Left renal pelvis (tissue), 4 donors: ENCODE results near the gene CRIM1. TPM values are rescaled to one million over a fixed set of nuclear protein-coding genes. Genes with fewer than 3 reads are reported as not detected.
A peak's percentile ranks its signal among the peaks of the same experiment; 100 is the strongest.

Source experiments
- DNase-seq, 4 donors: peaks; one replicate each; pipeline ENCODE4 v3.0.0-alpha.2; 2013; ENCODE audit warnings: low read depth in 4 of 4, low spot score in 3 of 4
- polyA plus RNA-seq, 4 donors: library from polyadenylated mRNA; unstranded; fragments of 120-200 nt; gene quantifications; one replicate each; pipeline ENCODE4 v1.2.1, GENCODE V29; 2013; ENCODE audit not compliant: insufficient read length in 4 of 4

CRIM1 gene
- polyA plus RNA-seq, 4 donors: 45.8 to 111 (median 90.2) TPM

DNA sequence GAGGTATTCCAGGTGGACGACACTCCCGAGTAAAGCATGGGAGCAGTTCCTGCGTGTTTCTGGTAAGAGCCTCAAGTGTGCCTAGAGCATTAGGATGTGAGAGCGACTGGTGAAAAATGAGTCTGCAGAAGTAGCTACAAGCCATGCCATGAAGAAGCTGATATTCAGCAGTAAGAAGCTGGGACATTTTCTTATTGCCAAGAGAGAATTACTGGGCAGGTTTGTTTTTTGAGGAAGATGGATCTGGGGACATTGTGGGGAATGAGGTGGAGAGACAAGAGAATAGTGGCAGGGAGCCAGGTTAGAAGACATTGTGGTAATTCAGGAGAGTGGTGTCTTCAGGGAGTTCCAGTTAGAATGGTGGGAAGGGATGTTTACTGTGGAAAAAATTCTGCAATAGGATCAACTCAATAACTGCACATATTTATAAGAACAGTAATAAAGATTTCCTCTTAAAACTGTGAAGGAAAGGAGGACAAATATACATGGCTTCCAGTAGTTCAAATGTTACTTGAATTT lies 38.2 kb downstream of the CRIM1 start:
- no peak for DNase-seq

DNA sequence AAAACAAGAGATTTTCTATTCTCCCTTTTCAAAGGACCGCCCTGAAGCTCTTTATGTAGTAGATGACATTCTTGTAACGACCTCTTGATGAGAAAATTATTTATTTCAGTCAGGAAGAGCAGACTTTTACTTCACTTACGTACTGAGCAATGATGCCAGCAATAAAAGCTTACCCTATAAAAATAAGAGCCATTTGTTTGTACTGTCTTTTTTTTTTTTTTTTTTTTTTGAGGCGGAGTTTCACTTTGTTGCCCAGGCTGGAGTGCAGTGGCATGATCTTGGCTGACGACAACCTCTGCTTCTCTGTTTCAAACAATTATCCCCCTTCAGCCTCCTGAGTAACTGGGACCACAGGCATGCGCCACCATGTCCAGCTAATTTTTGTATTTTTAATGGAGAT lies 39.2 kb downstream of the CRIM1 start:
- DNase-seq: no peak

DNA sequence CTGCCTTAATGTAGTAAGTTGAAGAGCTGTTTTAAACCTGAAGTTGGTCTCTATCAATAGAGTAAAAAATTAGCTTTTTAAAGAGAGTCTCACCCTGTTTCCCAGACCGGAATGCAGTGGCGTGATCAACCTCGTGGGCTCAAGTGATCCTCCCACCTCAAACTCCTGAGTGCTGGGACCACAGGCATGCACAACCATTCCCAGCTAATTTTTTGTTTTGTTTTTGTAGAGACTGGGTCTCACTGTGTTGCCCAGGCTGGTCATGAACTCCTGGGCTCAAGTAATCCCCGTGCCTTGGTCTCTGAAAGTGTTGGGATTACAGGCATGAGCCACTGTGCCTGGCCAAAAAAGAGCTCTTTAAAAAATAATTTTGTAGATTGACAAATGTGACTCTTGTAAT lies 40.3 kb downstream of the CRIM1 start:
- no peak for DNase-seq

DNA sequence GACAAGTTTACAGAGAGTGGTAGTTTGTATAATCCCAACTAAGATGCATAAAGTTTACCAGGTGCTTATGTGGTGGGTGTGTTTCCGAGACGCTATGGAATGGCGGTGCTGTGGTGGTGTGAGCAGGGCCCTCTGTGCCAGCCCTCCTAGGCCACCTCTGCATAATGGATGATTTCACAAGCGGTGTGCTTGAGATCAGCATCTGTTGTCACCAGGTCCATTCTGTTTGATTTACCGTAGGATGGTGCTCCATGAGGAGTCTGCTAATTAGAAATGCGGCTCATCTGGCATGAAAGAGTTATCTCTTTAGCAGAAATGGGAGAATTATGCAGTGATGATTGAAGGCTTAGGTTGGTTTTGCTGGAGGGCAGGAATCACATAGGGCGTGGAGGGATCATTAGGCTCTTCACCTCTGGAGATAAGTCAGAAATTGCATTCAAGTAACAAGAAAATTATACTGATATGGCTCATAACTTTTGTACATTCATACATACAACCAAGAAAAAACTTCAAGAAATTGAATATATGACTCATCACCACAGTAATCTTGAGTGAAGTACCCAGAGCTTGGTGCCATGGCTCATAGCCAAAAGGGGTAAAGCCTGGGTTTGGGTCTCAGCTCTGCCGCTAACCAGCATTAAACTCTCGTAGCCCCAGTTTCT lies 41.4 kb downstream of the CRIM1 start:
- DNase-seq: no peak

DNA sequence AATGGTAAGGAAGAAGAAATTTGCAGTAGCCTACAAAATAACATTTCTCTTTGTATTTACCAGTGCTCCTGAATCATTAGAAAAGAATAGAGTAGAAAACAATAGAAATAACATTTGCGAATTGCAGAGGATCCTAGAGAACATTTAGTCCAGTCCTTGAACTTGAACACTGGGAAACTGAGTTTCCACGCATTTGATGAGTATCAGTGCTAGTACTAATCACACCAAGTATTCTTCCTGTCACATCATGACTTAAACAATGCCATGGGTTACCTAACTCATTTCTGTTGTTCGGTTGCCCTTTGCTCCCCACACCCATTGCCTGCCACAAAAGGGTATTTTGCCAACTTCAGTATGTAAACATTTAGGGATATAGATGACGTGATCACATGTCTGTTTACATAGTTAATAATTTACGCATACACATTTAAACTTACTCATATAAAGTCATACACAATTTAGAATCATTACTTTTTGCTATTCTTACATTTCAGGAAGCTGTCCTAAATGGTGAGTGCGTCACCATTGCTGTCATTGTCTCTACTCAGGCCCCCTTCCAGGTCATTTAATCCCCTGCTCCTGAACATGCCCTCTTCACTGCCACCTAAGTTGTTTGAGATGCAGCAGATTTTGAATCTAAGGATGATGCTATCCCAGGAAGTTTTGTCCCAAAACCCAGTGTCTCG lies 42.3 kb downstream of the CRIM1 start:
- DNase-seq: no peak

DNA sequence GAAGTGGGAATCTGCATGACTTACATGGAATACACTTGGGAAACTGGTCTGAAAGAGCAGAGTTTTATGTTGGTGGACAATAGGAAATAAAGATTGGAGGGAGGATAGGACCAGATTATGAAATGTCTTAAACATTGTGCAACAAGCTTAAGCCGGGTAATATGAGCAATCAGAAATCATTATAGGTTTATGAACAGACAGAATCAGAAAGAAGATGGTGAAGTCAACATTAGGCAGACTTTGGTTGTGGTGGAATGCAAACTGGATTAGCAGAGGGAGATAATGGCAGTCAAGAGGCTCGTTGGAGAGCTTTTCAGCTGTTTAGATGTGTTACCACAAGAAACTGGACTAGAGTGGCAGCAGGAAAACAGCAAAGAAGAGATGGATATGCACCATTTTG lies 43.5 kb downstream of the CRIM1 start:
- DNase-seq: no peak

DNA sequence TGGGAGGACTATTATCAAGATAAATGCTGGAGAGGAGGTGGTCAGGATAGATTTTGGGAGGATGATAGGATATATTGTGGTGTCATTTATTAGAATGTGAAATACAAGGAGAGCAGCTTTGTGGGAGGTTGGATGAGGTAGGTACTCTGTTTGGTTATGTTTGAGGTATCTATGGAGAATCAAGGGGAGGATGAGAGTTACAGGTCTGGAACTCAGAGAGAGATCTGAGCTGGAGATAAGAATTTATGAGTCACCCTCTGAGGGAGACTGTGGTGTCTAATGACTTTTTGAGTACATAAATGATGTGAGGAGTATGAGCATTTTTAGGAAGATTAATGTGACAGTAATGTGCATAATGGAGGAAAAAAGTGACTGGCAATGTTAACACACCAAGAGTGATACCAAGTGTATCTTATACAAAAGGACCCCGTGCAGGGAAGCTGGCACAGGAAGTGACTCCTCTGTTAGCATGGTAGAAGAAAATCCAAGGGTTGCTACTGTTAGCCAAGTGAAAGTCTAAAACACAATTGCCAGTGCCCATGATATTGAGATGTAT lies 48.2 kb downstream of the CRIM1 start:
- no peak for DNase-seq

DNA sequence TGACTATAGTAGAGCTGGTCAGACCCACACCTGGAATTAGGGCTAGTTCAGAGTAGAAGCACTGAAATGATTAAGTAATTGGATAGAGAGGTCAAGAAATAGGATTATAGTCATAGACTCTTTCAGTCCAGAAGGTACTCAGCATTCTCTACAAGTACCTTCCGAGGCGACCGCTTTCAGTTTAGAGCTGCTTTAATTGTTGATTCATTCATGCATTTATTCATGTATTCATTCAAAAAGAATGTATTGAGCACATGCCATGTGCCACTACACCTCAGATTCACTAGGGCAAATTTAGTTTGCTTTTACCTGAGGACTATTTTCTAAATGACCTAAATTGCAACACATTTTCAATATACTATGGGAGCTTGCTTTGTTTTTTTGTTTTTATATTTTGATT lies 48.7 kb downstream of the CRIM1 start:
- DNase-seq: no peak

DNA sequence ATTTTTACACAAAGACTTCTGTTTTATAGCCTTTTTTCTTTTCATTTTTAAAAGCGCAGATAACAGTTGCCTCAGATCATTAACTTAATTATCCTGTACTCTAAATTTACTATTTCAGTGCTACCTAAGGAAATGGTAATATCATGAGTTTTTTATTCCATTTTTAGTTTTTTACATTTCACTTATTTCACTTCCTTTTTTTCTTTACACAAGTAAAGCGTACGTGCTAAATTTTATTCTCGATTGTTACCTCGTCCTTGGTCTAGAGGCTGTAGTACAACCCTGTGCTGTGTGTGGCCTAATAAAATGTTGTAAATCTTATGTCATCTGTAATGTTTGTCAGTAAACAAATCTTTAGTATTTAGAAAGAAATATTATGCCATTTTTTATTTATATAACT lies 49.2 kb downstream of the CRIM1 start:
- DNase-seq: no peak

DNA sequence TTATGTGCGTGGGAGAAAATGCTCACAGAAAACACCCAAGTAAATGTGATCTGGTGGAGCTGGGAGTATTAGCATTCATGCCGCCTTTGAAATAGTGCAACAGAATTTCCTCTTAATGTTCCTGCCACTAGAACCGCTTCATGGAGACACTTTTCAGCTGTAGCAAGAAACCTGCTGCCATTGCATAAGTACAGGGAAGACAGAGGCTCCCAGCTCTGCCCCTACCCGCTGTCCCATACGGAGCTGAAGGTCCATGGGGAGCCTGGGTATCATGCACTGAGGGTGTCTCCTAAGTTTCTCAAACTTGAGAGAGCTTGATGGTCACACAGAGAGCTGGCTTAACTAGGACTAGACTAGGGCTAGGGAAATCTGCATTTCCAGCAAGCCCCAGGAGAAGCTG lies 49.6 kb downstream of the CRIM1 start:
- DNase-seq: no peak

DNA sequence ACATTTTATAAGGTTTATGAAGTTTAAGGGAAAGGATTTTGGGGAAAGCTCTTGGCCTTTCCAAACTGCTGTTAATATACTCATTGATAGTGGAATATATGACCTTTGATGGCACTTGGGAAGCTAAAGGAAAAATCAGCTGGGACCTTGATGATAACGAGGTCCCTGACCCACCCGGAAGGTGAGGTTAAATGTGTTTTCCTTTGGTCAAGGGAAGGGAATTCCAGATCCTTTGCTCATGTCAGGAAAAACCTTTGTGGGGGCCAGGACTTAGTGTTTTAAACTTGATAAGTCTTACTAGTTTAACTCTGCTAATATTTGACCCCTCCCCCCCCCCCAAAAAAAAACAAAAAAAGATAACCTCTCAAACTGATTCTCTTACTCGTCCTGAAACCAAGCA lies 50.7 kb downstream of the CRIM1 start:
- no peak for DNase-seq

DNA sequence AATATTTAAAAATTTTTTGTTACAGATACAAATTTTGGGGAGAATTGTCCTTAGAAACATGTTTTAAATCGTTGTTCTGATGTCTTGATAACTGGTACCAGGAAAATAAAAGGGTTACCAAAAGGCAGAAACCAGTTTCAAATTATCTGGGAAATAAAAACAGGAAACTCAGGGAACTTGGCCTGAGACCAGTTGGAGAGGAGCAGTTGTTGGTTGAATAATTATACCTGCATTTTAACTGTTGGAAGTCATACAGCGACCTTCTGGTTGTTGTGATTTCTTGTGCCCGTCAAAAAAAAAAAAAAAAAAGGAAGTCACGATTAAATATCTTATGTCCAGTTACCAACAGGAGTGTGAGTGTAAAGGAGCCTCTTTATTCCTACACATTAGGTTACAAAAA lies 51.8 kb downstream of the CRIM1 start:
- DNase-seq: no peak

DNA sequence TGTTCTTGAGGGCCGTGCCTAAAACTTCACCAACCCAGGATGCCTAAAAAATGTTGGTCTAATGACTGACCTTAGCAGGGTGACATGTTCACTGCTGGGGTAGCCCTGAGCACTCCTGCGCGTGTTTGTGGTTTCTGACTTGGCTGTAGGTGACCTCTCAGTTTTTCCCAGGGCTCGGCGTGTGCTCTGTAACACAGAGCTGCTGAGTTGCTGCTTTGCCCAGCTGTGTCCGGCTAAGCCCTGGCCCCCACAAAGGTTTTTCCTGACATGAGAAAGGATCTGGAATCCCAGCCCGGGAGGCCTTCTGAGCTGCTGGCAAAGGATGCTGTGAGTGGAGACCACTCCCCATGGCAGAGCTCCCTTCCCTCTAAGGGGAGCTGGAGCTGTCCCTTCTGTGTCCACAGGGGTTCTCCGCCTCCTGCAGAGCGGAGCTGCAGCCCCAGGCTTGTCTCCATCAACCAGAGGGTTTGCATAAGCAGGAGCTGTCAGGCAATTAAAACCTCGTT lies 52.7 kb downstream of the CRIM1 start:
- DNase-seq: no peak

DNA sequence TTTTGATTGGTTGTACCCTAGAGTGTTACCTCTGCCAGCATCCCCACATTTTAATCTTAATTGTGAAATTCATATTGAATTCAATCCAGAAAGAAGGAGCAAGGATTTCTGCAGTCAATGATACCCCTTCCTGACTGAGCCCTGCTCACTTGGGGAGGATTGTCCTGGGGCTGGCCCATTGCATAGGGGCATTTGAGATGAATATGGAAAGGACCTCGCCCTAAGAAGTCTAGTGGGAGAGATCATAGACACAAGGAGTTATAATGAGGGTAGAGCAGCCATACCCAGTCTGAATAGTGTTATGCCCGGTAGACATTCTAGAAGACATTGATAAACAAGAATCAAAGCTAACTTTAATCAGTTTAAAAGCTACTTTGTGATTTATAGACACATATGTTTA lies 53.8 kb downstream of the CRIM1 start:
- DNase-seq: no peak

DNA sequence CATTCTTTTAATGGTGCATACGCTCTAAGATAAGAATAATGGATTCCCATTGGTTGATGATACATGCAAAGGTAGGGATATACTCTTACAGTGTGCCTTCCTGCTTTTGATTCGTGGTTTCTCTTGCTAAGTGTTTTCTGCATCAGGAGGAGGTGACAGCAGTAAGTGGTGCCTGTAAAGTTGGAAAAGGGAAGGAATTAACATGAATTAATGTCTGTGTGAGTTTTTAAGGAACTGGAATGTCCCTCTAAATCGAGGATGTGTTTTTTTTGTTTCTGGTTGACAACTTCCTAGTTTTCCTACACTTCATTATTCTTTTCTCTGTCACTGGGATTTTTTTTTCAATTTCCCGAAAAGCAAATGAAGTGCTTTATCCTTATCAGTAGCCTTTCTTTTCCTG lies 54.4 kb downstream of the CRIM1 start:
- DNase-seq: no peak

DNA sequence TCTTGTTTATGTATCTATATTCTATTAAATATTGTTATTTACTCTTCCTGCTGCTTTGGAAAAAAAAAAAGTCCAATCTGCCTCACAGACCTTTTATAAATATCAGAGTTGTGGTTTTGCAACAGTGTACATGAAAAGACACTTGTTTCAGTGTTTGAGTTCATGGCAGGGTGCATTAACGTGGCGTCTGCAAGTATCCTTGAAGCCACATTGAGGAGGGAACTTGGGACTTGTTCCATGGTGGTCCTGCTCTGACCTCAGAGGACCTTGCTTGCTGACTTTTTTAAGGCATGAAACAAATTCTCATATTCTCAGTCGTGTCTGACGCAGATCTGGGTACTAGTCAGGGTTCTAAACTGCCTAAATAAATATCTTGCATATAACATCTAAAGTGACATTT lies 55.1 kb downstream of the CRIM1 start:
- no peak for DNase-seq

DNA sequence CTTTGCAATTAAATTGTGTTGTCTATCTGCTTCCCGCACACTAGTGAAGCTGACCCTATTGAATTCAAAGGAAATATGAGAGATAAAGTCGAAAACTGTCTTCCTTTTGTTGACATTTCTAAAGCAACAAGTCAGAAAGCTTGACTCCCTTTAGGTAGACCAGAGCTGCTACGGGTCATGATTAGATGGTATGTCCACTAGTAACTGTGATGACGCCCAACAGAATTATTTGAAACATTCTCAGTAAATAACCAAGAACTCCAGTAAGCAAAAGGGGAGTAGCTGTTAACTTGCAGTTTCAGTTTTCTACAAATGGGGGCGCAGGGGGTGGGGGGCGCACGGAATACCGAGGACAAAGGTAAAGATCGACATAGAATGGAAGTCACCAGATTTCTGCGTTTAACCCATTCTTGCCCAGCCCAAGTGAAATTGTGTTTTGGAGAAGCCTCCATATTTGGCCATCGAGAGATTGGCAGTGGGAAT lies 56.4 kb downstream of the CRIM1 start:
- no peak for DNase-seq

DNA sequence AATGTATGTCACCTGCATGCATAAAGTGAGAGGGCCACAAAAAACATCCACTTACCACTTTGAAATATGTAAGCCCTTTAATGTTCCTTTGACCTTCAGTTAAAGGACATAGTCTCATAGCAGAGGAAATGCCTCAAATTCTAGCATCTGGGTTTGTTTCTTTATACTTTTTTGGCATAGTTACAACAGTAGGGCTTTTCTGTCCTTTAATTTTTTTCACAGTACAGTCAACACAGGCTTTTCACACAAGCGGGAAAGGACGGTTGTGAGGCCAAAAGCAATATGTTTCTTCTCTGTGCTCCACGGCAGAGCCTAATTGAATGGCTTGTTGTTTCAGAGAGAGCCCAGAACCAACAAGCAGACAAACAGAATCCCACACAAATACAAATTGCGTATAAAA lies 57.6 kb downstream of the CRIM1 start:
- peak in 1 of 4 donors; percentile 37 for DNase-seq

DNA sequence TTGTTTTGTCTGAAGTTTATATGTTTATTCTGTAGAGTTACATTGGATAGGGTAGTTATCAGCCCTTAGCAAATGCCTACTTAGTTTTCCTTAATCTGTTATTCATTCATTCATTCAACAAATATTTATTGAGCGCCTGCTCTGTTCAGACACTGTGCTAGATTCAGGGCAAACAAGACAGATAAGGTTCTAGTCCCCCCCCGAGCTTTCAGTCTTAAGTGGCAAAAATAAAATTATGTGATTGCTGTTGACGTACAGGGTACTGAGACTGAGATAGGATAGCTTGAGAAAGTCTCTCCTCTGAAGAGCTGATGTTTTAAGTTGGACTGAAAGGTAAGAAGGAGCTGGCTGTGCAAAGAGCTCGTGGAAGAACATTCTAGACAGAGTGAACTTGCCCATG lies 58.7 kb downstream of the CRIM1 start:
- DNase-seq: no peak

DNA sequence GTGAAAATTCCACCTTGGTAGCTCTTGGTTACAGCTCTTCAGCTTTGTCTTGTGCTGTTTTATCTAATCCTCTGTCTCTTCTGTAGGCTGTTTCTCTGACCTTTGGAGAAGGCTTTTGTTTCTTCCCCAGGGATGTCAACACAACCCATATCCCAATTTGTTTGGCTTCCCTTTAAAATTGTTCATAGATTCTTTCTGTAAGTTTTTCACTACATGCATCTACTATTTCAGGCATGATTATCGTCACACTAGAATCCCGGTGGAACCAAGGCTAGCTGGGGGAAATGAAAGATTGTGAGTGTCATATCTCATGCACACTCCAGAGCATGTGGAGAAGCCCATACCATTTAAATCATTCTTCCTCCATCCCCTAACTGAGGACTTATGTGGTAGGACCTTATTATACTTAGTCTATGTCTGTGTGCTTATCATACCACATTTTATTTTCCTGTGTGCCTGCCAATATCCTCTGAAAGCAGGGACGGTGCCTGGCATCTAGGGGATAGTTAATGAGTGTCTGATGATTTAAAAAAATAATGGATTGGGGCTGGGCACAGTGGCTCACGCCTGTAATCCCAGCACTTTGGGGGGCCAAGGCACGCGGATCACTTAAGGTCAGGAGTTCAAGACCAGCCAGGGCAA lies 59.9 kb downstream of the CRIM1 start:
- DNase-seq: no peak
